Retina (tissue), 1 donor: ENCODE data around the gene ASB13.
"Not testable (repeated sequence)": the region's sequence is repeated elsewhere in the genome, so short reads cannot be mapped to it uniquely, and the experiment has no call there.

Experiments used
- DNase-seq: peaks from one replicate; pipeline ENCODE4 v3.0.0-alpha.2; 2016

Gene ASB13

DNA sequence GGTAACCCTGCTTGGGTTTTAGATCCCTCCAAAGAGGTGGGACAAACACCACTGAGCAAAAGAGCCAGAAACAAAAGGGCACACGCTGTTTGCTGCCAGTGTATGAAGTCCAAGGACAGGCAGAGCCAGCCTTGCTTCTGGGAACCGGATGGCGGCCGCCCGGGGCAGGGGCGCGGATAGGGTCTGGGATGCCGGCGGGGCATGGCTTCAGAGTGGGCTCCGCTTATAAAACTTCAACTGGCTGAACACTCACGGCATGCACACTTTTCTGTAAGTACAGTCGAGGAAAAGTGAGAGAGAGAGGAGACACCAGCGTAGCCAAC, 62.6 kb downstream of the ASB13 start:
- DNase-seq: no peak

DNA sequence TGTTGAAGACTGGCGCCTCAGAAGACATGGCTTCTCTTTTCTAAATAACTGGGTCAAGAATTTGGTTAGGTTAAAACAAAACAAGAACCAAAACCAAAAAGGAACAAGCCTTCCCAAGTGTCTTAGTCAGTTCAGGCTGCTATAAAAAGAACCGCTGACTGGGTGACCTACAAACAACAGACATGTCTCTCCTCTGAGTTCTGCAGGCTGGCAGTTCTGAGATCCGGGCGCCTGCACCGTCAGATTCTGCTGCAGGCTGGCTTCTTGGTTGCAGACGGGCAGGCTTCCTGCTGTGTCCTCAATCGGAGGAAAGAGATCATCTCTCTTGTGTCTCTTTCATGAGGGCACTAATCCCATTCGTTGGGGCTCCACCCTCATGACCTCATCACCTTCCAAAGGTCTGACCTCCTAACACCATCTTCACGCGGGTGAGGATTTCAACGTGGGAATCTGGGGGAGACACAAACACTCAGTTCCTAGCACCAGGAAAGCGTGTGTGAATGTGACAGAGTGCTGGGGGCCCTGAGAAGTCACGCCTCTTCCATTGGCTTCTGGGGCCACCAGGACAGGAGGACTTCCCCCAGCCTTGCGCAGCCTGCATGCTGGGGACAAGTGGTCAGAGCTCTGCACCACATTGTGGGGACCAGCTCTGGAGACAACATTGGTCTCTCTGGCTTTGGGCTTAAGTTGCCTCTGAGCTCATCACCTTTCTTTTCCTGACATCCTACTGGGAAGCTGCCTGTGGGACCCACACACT, 63.1 kb downstream of the ASB13 start:
- DNase-seq: no peak

DNA sequence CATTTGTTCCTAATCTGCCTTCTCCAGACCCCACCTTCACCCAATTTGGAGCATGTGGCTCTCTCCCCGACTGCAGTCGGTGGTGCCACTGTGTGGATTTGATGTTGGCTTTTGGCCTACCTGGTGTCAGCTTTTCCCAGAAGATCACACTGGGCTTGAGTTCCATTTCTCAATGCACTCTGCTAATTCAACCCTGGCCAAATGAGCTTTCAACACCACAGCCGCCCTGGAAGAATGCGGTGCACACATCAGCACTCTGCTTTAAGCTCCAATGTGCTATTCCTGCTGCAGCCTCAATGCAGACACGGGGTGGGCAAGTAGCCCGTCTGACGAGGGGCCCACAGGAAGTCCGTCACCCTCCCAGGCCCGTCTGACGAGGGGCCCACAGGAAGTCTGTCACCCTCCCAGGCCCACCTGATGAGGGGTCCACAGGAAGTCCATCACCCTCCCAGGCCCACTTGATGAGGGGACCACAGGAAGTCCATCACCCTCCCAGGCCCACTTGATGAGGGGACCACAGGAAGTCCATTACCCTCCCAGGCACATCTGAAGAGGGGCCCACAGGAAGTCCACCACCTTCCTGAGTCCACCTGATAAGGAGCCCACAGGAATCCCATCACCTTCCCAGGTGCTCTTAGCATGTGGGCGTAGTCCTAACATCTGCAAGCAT, 64.4 kb downstream of the ASB13 start:
- DNase-seq: no peak

DNA sequence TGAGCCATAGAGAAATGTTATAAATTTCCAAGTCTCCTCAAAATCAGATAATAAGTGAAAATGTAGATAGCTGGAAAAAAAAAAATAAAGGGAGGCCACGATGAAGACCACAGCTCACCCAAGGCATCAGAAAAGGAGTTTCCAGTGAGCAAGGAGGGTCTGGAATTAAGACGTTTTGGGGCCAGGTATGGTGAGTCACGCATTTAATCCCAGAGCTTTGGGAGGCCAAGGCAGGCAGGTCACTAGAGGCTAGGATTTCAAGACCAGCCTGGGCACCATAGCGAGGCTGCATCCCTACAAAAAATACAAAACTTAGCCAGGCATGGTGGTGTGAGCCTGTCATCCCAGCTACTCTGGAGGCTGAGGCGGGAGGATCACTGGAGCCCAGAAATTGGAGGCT, 65.5 kb downstream of the ASB13 start:
- no peak for DNase-seq

DNA sequence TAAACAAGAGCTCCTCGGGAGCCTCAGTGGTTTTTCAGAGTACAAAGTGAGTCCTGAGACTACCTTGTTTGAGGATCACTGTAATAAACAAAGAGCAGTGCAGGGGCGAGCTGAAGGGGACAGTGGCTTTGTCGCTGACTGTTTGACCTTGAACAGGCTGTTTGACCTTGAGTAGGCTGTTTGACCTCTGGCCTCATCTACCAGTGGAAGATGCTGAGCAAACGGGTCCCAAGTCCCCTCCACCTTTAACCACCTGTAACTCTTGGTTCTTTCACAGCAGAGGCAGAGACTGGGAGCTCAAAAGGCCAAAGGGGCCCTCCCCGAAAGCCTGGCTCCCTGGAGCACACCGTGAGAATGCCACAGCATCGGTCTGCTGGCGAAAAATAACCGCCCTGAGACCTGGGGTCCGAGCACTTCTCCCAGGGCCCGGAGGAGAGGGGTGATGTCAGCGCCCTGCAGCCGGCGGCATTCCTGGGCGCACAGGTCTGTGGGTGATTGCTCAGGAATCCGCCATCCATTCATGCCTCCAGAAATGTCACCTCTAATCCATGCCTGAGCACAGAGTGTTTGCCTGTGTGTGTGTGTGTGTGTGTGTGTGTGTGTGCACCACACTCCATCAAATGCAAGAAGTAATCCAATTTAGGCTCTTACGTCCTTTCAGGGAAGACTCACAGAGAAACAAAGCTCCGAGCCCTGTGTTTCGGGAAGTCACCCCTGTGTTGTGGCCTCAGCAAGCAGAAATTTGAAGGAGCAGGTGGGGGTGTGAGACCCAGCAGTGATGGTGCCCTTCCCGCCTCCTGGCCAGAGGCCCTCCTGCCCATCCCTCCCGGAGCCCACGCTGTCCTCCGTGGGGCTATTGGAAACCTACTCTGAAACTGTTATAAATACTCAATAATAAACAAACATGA, 66.5 kb downstream of the ASB13 start:
- DNase-seq: peak; percentile 16

DNA sequence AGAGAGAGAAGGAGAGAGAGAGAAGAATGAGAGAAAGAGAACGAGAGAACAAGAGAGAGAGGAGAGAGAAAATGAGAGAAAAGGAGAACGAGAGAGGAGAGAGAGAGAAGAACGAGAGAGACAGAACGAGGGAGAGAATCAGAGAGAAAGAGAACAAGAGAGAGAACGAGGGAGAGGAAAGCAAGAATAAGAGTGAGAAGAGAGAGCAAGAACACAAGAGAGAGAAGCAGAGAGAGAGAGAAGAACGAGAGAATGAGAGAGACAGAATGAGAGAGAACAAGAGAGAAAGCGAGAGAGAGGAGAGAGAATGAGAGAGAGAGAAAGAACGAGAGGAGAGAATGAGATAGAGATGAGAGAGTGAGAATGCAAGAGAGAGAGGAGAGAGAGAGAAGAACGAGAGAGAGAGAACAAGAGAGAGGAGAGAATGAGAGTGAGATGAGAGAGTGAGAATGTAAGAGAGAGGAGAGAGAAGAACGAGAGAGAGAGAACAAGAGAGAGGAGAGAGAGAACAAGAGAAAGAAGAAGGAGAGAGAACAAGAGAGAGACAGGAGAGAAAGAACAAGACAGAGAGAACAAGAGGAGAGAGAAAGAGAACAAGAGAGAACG, 68.2 kb downstream of the ASB13 start:
- no peak for DNase-seq

DNA sequence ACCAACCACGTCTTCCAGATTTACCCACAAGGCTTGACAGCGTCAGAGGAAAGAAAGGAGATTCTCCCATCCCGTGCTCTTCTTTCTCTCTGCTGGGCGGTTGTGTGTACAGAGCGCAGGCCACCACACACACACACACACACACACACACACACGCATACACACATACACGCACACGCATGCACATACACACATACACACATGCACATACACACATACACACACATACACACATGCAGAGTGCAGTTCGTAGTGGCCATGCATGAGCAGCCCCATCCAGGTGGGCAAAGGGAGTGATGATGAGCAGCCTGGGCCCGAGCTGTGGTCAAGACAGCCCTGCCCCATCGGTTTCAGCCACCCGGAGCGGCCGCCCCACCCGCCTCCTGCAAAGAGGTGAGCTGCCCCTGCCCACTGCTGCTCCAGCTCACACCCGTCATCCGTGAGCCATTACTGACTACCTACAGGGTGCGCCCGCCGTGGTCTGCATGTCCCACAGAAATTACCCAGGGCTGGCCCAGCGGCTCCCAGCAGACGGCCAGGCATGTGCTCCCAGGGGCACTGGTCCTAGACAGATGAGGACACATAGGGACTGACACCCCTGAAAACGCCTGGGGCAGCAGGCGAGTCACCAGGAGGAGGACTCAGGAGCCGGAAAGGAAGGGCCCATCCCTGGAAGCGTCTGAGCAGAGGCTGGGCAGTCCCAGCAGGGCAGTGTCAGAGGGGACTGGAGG, 69.6 kb downstream of the ASB13 start:
- DNase-seq: no peak

DNA sequence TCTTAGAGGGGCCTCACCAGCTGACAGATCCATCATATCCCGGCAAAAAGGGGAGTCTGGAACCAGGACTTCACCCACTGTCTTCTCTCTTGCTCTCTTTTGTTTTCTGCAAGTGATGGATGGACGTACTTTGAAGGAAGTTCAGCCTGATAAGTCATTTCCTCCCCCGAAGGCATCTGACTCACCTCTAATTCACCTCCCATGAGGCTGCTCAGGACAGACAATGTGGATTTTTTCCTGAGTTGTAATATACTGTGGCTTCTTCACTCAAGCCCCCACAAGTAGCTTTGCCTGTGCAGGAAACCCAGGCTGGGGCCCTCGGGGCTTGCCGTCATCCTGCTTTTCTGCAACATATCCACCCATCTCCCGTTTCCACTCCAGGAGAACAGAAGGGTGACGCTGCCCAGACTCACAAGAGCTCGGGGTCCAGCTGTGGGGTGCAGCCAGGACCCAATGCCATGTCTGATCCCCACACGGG, 70.4 kb downstream of the ASB13 start:
- no peak for DNase-seq

DNA sequence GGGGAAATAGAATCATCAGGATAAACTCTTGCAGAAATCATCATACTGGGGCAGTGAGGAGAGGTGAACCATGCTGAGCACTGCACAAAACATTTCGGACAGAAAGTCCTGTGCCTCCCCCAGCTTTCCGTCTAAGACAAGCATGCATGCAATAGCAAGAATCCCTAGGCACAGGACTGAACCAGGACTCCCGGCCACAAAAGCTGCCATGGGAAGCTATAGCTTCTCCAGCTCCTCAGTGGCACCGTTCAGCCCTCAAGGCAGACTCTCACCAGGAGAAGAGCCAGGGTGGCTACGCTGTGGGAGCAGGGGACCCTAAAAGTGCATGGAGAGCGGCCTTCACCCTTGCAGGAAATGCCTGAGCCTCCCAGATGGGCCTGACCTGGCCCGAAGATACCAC, 70.8 kb downstream of the ASB13 start:
- no peak for DNase-seq

DNA sequence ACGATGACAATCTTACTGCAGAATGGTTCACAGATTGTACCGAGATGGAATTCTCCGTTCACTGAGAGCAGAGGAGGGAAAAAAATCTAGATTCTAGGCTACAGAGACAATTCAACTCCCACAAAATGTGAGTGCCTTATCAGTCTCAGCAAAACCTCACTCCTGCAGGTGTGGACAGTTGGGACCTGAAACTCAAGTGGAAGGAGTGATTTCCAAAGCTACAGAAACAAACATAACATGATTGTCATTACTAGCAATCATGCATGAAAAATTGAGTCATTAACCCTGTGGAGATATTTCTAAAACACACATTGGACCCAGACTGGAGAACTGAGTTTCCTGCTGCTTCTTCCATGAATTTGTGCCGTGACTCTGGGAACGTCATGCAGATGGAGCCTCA, 71.3 kb downstream of the ASB13 start:
- no peak for DNase-seq

DNA sequence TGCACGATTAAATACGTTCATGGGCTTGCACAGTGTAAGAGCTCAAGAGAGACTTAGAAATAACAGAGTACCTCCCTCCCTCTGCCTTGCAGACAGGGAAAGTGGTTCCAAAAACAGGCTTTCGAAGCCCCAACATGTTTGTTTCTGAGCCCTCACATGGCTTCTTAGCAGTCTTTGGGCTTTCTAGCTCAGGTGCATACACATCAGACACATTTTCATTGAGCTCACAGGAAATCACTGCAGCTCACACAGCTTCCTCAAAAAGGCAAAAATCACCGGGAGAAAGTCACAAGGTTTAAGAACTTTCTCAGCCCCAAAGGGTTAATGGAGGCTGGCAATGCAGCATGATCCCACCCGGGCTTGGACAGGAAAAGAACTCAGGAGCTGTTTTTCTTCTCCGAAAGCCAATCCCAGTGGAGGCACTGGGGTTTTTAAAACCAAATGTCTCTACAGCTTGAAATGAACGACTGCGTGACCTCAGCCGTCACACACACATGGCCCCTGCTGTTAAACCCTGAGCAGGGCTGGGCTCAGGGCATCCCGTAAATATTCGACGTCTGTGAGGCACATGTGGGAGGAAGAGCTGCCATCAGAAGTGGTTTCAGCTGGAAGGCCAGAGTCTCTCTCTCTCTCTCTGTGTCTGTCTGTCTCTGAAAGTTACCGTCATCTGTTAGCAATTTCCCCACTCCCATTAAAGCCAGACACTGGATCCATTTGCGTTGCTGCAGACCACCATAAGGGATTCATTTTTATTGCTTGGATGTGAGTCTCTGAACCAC, 71.9 kb downstream of the ASB13 start:
- DNase-seq: peak; percentile 35

DNA sequence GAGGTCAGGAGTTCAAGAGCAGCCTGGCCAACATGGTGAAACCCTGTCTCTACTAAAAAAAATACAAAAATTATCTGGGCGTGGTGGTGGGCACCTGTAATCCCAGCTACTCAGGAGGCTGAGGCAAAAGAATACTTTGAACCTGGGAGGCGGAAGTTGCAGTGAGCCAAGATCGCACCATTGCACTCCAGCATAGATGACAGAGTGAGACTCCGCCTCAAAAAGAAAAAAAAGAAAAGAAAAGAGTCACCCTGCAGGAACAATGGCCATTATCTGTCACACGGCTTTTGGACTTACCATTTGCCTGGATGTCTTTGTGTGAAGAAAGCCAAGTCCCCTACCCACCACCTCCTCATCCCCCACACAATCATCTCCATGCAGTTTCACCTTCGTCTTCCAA, 73.0 kb downstream of the ASB13 start:
- DNase-seq: not testable (repeated sequence)

DNA sequence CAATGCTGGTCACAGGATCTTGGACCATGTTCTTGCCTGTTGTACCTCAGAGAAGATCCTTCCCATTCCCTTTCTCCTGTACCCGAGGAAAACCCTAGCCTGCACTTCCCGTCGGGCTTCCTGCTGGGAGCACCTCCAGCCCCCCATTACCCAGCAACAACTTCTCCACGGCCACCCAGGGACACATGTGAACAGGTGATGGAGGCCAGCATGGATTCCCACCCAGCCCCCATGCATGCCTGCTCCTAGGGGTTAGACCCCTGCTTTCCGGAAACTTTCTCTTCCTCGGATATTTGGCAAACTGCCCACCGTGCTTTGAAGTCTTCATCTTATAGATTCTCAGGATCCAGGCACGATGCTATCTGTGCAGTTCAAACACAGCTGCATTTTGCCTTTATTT, 74.3 kb downstream of the ASB13 start:
- no peak for DNase-seq

DNA sequence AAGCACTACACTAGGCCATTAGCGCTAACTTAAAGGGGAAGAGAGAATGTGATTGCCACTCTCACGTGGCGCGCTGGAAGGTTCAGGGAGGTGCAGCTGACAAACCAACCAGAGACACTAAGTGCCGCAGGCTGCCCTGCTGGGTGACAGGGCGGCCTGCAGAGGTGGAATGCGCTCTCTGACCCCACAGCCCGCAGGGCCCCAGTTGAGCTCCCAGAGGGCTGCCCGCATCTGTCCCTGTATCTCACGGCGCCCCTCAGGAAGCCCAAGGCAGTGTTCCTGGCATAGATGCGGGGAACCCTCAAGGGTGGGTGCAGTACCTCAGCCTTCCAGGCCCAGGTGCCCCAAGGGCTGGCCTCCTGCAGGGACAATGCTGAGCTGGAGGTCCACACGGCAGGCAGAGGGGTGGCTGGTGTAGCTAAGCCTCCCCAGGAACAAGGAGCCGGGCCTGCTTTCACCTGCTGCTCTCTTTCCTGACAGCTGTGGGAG, 75.0 kb downstream of the ASB13 start:
- peak; percentile 43 for DNase-seq

DNA sequence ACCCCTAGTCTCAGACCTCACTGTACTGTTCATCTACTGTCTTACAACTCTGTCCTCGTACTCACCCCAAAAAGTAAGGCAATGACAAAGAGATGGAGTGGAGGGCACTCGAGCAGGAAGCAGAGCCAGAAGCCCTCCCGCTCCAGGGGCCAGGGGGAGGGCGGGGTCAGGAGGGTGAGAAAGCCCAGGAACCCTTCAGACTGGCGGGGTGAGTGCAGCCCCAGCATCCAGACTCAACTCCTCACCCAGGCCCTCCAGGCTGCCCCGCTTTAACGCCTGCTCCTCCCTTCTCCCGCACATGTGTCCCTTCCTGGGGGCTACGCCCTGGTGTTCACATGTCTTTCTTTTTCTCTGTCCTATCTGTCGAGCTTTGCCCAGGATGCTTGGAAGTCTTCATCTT, 75.6 kb downstream of the ASB13 start:
- DNase-seq: no peak

DNA sequence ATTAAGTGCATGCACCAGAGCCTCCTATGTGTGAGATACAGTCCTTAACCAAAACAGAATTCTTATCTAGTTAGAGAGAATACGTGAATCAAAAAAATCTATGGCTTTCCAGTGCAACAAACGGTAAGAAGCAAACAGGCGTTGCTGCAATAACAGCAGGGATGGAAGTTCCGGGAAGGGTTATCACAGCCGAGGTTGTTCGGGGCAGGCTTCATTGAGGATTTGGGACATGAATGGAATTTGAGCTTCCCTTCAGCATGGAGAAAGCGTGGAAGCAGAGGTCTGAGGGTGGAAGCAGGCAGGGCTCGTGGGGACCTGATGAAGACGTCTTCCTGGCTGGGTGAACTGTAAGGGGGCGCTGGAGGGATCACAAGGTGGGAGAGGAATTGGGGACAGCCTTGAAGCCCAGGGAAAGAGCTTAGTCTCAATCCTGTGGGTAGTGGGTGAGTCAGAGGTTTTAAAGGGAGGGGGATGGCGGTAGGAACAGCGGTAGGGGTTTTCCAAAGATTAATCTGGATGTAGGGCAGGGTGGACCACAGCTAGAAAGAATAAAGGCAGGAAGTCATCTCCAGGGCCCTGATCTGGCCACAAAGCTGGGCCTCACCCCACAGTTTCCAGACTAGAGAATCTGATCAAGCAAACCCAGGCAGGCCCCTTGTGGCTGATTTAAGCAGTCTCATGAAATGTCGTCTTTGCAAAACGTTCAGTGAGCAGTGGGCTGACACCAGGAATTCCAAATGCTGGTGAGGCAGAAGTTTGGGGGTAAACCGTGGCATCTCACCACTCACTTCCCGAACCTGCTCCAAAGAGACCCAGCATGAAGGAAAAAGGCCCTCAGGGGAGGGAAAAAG, 76.5 kb downstream of the ASB13 start:
- no peak for DNase-seq

DNA sequence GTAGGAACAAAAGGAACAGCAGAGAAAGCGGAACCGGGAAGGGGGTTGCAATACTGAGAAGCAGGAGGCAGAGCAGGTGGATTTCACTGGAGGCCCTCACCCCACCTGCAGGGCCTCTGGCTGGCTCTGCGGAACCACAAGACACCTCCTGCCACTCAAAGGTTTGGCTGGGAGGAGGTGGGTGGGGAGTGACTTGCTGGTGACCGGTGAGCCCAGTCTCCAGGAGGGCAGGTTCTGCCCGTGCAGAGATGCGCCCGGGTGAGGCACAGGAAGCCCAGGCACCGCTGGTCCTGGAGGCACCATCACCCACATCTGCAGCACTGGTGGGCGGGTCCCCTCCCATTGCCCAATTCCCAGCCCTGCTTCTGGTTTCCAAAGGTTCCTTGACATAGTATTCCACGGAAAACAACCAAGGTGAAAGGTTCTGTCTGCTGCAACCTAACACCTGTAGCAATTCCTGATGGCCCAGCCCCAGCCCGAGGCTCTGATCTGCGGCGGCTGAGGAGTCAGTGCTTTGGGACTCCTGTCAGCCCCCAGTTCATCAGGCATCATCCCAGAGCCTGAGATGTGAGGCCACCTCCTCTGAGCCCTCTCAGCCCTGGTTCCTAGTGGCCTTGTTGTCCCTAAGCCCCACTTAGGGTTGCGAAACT, 77.3 kb downstream of the ASB13 start:
- DNase-seq: no peak
